Measurements from ENCODE around the gene AVPR2.

Gene AVPR2

GRCh38 chrX:153926858-153927671, 22.6 kb downstream of the AVPR2 start (continued):
- TF ChIP-seq ZNF624 (tag by site-specific recombination; IDR thresholded peaks at IDR 0.05) (no peak), GLIS1 (tag by site-specific recombination; IDR thresholded peaks at IDR 0.05) (peak; percentile 91), ZNF473 (tag by site-specific recombination; IDR thresholded peaks at IDR 0.05) (no peak), KLF1 (tag by site-specific recombination; IDR thresholded peaks at IDR 0.05) (peak; percentile 40; the same call in 1 of the 2 replicates), ZNF521 (tag by site-specific recombination; IDR thresholded peaks at IDR 0.05) (no peak), ZNF239 (tag by site-specific recombination; IDR thresholded peaks at IDR 0.05) (no peak)

- no peaks in the 10 kb centered on the region for H3K9me3 ChIP-seq (ENCODE audit: control insufficient read depth, insufficient read depth, low read depth, low read length)
- peaks cover 14 to 37% of the 10 kb centered on the region in 2 experiments for H3K36me3 ChIP-seq (ENCODE audit: control insufficient read depth in 2 of 2, insufficient read depth in 1 of 2, low read length in 2 of 2)
- POLR2A ChIA-PET: interaction anchor here (0.7 to 4.2 kb wide), 13 partner anchors 12 to 240 kb away, joined by 3 to 67 read pairs (median 8); partner anchors contain the start of genes HCFC1, RENBP, SLC6A8 and TMEM187
- peak overlapping the region; percentile 66 for H3K4me3 ChIP-seq (ENCODE audit: low read depth, low read length)
- peak overlapping the region; percentile 95 for H3K27ac ChIP-seq (ENCODE audit: extremely low read depth, low read depth, low read length)
- TF ChIP-seq HOXA7 (CRISPR knock-in tag; IDR thresholded peaks at IDR 0.05; ENCODE audit: borderline replicate concordance) (no peak), ZNF280D (tag by site-specific recombination; IDR thresholded peaks at IDR 0.05) (no peak), OSR2 (tag by site-specific recombination; IDR thresholded peaks at IDR 0.05) (no peak), PATZ1 (tag by site-specific recombination; IDR thresholded peaks at IDR 0.05) (0 out of 2 replicates have a peak, but pooled peaks have one; percentile 9), KLF9 (tag by site-specific recombination; IDR thresholded peaks at IDR 0.05; ENCODE audit: low read depth) (peak; percentile 9; the same call in 1 of the 2 replicates), ZNF366 (tag by site-specific recombination; conservative IDR thresholded peaks at IDR 0.05) (peak; percentile 41; the same call in 1 of the 2 replicates), ZBTB48 (tag by site-specific recombination; IDR thresholded peaks at IDR 0.05) (peak; percentile 91)
- H3K4me1 ChIP-seq (ENCODE audit: control insufficient read depth, insufficient read depth, low read length): peaks cover 10% of the 10 kb centered on the region
- CTCF ChIA-PET: interaction anchor here (0.6 to 14.7 kb wide), 5 partner anchors 12 to 163 kb away, joined by 3 to 267 read pairs (median 4); partner anchors contain the start of genes PLXNB3 and RENBP
Measured at GRCh38 chrX:153927672-153927921, 23.1 kb downstream of the AVPR2 start.

GRCh38 chrX:153927922-153928760, 23.7 kb downstream of the AVPR2 start:
- POLR2A ChIA-PET: interaction anchor here (0.6 to 4.2 kb wide), 34 partner anchors 9 to 457 kb away, joined by 3 to 67 read pairs (median 5); partner anchors contain the start of genes HCFC1, IDH3G, L1CAM and RENBP
- H3K36me3 ChIP-seq (ENCODE audit: control insufficient read depth in 2 of 2, insufficient read depth in 1 of 2, low read length in 2 of 2): peaks cover 19 to 42% of the 10 kb centered on the region in 2 experiments
- peaks cover 10% of the 10 kb centered on the region for H3K4me1 ChIP-seq (ENCODE audit: control insufficient read depth, insufficient read depth, low read length)
- no peak for TF ChIP-seq ZNF16 (tag by site-specific recombination; IDR thresholded peaks at IDR 0.05; ENCODE audit: low read depth)
- no peak for TF ChIP-seq ZNF155 (tag by site-specific recombination; IDR thresholded peaks at IDR 0.05)
- TF ChIP-seq ZNF837 (tag by site-specific recombination; IDR thresholded peaks at IDR 0.05): no peak
- TF ChIP-seq GLIS1 (tag by site-specific recombination; IDR thresholded peaks at IDR 0.05): peak; percentile 51
- TF ChIP-seq ZNF580 (tag by site-specific recombination; IDR thresholded peaks at IDR 0.05): peak; percentile 98
- TF ChIP-seq ZNF692 (tag by site-specific recombination; IDR thresholded peaks at IDR 0.05): peak; percentile 56
- peak; percentile 71 for TF ChIP-seq ZNF121 (tag by site-specific recombination; IDR thresholded peaks at IDR 0.05)
- peak; percentile 6; the same call in 1 of the 2 replicates for TF ChIP-seq PRDM1 (tag by site-specific recombination; IDR thresholded peaks at IDR 0.05)
- peak; percentile 95 for TF ChIP-seq KLF10 (tag by site-specific recombination; IDR thresholded peaks at IDR 0.05)
- TF ChIP-seq ZNF514 (tag by site-specific recombination; IDR thresholded peaks at IDR 0.05): no peak
- TF ChIP-seq ZEB2 (tag by site-specific recombination; IDR thresholded peaks at IDR 0.05): peak; percentile 70
- TF ChIP-seq ZNF473 (tag by site-specific recombination; IDR thresholded peaks at IDR 0.05): no peak

More at GRCh38 chrX:153927922-153928760, 23.7 kb downstream of the AVPR2 start:
- H3K27ac ChIP-seq (ENCODE audit: extremely low read depth, low read depth, low read length): peak overlapping the region; percentile 95
- H3K4me3 ChIP-seq (ENCODE audit: low read depth, low read length): peak overlapping the region; percentile 66
- CTCF ChIA-PET: interaction anchor here (0.6 to 14.7 kb wide), 10 partner anchors 12 to 218 kb away, joined by 3 to 267 read pairs (median 3); partner anchors contain the start of genes PLXNB3 and RENBP
- H3K9me3 ChIP-seq (ENCODE audit: control insufficient read depth, insufficient read depth, low read depth, low read length): no peaks in the 10 kb centered on the region
